ENCODE results near the gene SLAMF9. TPM values are rescaled to one million over a fixed set of nuclear protein-coding genes. Genes with fewer than 3 reads are reported as not detected.

SLAMF9 gene
- polyA plus RNA-seq, 2 donors: 0.05 to 0.14 TPM

DNA sequence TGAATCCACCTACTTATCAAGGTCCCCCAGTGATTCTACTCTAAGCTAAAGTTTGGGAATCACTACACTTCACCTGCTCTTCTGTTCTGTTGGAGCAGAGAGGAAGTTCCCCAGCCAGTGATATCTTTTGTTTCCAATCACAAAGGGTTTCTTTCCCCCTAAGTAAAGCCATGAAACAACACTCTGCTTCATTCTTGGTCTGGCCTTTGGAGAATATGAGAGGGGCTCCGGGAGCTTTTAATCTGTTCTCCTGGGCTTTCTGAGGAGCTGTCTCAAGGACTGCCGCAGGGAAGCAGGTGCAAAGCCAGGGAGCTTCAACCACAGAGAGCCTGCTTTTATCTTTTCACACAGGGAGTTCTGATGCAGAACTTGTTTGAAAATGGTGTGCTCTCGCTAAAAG is 10.1 kb upstream of the SLAMF9 start:
- H3K27ac ChIP-seq (ENCODE audit: low read depth in 2 of 2, low read length in 1 of 2): no peak overlapping the region
- 43 to 55% methylated on average over 3 of the region's 3 CpGs for WGBS, 2 donors
- H3K4me1 ChIP-seq (ENCODE audit: control insufficient read depth in 2 of 2, insufficient read depth in 2 of 2, low read length in 1 of 2): peaks cover 0 to 2% of the 10 kb centered on the region in 2 donors
- no peak overlapping the region for H3K4me3 ChIP-seq (ENCODE audit: low read depth in 1 of 2, low read length in 2 of 2)
- no peaks in the 10 kb centered on the region for H3K27me3 ChIP-seq (ENCODE audit: control insufficient read depth in 1 of 2, insufficient read depth in 2 of 2, low read length in 2 of 2)
- H3K9me3 ChIP-seq (ENCODE audit: control insufficient read depth in 2 of 2, insufficient read depth in 1 of 2, low read depth in 1 of 2, low read length in 1 of 2): no peaks in the 10 kb centered on the region
- H3K36me3 ChIP-seq (ENCODE audit: control insufficient read depth in 2 of 2, insufficient read depth in 2 of 2, low read length in 1 of 2): no peaks in the 10 kb centered on the region

DNA sequence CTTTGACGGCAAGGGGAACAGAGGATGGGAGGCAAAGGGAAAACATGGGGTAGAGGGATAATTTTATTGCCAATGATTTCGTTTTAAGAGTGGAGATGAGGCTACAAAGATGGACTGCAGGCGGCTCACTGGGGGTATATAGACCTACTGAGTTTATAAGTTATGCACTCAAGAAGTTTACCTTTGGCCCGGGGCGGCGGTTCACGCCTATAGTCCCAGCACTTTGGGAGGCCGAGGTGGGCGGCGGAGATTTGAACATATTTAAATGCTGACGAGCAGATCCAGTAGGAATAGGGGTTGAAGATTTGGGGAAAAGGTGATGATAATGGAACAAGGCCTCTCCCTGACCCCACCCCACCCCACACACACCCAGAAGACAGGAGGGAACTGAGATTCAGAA is 8.1 kb upstream of the SLAMF9 start:
- Histone ChIP-seq H3K4me1 (ENCODE audit: control insufficient read depth in 2 of 2, insufficient read depth in 2 of 2, low read length in 1 of 2) (peaks cover 0 to 4% of the 10 kb centered on the region in 2 donors), H3K36me3 (ENCODE audit: control insufficient read depth in 2 of 2, insufficient read depth in 2 of 2, low read length in 1 of 2) (no peaks in the 10 kb centered on the region), H3K27me3 (ENCODE audit: control insufficient read depth in 1 of 2, insufficient read depth in 2 of 2, low read length in 2 of 2) (no peaks in the 10 kb centered on the region), H3K4me3 (ENCODE audit: low read depth in 1 of 2, low read length in 2 of 2) (peak overlapping the region; percentile 3 to 35), H3K27ac (ENCODE audit: low read depth in 2 of 2, low read length in 1 of 2) (peak overlapping the region; percentile 62 to 90), H3K9me3 (ENCODE audit: control insufficient read depth in 2 of 2, insufficient read depth in 1 of 2, low read depth in 1 of 2, low read length in 1 of 2) (no peaks in the 10 kb centered on the region)
- WGBS, 2 donors: 86 to 90% methylated on average over 11 of the region's 11 CpGs

DNA sequence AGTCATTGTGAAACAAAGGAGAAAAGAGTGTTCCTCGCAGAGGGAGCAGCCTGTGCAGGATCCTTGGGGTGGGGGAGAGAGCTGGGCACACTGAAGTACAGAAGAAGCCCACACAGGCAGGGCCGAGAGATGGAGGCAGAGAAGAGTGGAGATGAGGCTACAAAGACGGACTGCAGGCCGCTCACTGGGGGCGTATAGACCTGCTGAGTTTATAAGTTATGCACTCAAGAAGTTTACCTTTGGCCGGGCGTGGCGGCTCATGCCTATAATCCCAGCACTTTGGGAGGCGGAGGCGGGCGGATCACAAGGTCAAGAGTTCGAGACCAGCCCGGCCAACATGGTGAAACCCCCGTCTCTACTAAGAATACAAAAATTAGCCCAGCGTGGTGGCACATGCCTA is 7.6 kb upstream of the SLAMF9 start:
- Histone ChIP-seq H3K4me1 (ENCODE audit: control insufficient read depth in 2 of 2, insufficient read depth in 2 of 2, low read length in 1 of 2) (peaks cover 0 to 4% of the 10 kb centered on the region in 2 donors), H3K27ac (ENCODE audit: low read depth in 2 of 2, low read length in 1 of 2) (peak overlapping the region; percentile 62 to 90)
- 49 to 52% methylated on average over 15 of the region's 15 CpGs for WGBS, 2 donors

DNA sequence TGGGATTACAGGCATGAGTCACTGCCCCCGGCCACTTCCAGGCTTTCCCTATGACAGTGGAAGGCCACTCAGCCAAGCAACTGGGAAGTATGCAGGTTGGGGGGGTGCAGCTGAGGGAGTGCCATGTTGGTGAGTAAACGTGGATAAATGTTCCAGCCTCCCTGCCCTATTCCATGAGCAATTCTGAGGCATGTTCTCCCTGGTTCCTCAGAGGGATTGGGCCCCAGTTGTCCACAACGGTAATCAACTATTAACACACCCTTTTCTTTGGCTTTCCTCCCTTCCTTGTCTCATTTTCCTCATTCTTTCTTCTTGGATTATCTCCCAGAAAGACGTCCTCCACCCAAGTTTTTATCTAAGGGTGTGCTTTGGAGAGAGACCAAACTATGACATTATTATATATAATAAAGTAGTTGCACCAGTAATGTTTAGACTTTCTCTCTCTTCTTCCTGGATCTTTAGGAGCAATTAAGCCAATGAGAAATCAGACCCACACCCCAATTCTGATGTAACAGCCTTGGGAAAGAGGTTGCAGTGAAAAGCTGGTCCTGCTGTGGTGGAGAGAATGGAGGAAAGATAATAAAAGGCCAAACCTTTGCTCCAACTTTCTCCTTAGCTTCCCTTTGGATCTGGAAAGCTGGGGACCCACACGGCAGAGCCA is 6.8 kb upstream of the SLAMF9 start:
- Histone ChIP-seq H3K4me3 (ENCODE audit: low read depth in 1 of 2, low read length in 2 of 2) (peak overlapping the region in 1 of 2 donors; percentile 35), H3K27ac (ENCODE audit: low read depth in 2 of 2, low read length in 1 of 2) (peak overlapping the region; percentile 62 to 90), H3K36me3 (ENCODE audit: control insufficient read depth in 2 of 2, insufficient read depth in 2 of 2, low read length in 1 of 2) (no peaks in the 10 kb centered on the region), H3K9me3 (ENCODE audit: control insufficient read depth in 2 of 2, insufficient read depth in 1 of 2, low read depth in 1 of 2, low read length in 1 of 2) (no peaks in the 10 kb centered on the region), H3K4me1 (ENCODE audit: control insufficient read depth in 2 of 2, insufficient read depth in 2 of 2, low read length in 1 of 2) (peaks cover 0 to 4% of the 10 kb centered on the region in 2 donors), H3K27me3 (ENCODE audit: control insufficient read depth in 1 of 2, insufficient read depth in 2 of 2, low read length in 2 of 2) (no peaks in the 10 kb centered on the region)
- 26 to 30% methylated on average over 5 of the region's 5 CpGs for WGBS, 2 donors

More for the DNA sequence above, 7.6 kb upstream of the SLAMF9 start:
- H3K27me3 ChIP-seq (ENCODE audit: control insufficient read depth in 1 of 2, insufficient read depth in 2 of 2, low read length in 2 of 2): no peaks in the 10 kb centered on the region
- no peaks in the 10 kb centered on the region for H3K36me3 ChIP-seq (ENCODE audit: control insufficient read depth in 2 of 2, insufficient read depth in 2 of 2, low read length in 1 of 2)
- peak overlapping the region; percentile 3 to 35 for H3K4me3 ChIP-seq (ENCODE audit: low read depth in 1 of 2, low read length in 2 of 2)
- H3K9me3 ChIP-seq (ENCODE audit: control insufficient read depth in 2 of 2, insufficient read depth in 1 of 2, low read depth in 1 of 2, low read length in 1 of 2): no peaks in the 10 kb centered on the region

DNA sequence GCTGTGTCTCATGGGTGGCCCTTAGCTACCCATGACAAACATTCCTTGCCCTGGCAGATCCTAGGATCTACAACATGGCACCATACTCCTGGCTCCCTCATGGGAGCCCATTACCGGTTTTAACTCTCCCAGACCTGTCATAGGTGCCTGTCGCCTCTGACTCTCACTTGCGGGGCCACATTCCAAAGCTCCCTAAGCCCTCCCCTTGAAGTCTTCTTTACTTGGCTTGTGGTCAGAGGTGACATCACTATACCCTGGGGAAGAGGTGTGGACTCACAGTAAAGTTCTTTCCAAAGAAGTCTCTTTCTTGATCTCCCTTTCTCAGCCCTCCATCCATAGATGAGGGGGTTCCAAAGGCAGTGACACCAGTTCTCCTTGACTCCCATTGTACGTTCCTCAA is 5.4 kb upstream of the SLAMF9 start:
- Histone ChIP-seq H3K4me3 (ENCODE audit: low read depth in 1 of 2, low read length in 2 of 2) (no peak overlapping the region), H3K4me1 (ENCODE audit: control insufficient read depth in 2 of 2, insufficient read depth in 2 of 2, low read length in 1 of 2) (peaks cover 0 to 4% of the 10 kb centered on the region in 2 donors), H3K36me3 (ENCODE audit: control insufficient read depth in 2 of 2, insufficient read depth in 2 of 2, low read length in 1 of 2) (no peaks in the 10 kb centered on the region), H3K27ac (ENCODE audit: low read depth in 2 of 2, low read length in 1 of 2) (peak overlapping the region in 1 of 2 donors; percentile 74), H3K27me3 (ENCODE audit: control insufficient read depth in 1 of 2, insufficient read depth in 2 of 2, low read length in 2 of 2) (no peaks in the 10 kb centered on the region), H3K9me3 (ENCODE audit: control insufficient read depth in 2 of 2, insufficient read depth in 1 of 2, low read depth in 1 of 2, low read length in 1 of 2) (no peaks in the 10 kb centered on the region)
- 50 to 59% methylated on average over 4 of the region's 4 CpGs for WGBS, 2 donors

DNA sequence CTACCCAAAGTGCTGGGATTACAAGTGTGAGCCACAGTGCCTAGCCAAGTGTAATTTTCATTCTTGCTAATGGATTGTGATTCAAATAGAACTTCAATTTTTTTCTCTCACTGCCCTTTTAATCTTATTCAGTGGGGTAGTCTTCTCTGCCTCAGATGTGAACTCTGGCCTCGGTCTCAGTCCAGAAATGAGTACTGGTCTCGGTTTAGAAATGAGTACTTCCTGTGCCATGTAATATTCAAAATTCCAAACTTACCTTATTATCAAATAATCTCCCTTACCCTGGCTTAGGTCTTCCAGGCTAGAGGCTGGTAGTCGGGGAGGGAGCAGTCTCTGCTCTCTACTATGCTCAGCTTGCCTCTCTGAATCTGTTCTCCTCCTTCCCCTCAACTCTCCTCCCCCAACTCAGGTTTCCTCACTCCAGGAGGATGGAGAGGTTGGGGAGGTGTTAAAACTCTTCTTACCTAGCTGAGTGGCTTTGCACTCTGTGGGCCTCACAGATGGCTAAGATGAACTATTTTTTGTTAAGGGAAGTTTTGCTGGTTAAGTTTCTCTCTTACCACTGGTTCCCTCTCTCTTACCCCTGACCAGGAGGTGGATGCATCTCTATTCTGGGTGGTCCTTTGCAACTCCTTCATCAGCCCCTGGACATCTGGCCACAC is 4.8 kb upstream of the SLAMF9 start:
- WGBS, 2 donors: 63 to 72% methylated on average over 3 of the region's 3 CpGs
- Histone ChIP-seq H3K4me3 (ENCODE audit: low read depth in 1 of 2, low read length in 2 of 2) (no peak overlapping the region), H3K36me3 (ENCODE audit: control insufficient read depth in 2 of 2, insufficient read depth in 2 of 2, low read length in 1 of 2) (no peaks in the 10 kb centered on the region), H3K27ac (ENCODE audit: low read depth in 2 of 2, low read length in 1 of 2) (peak overlapping the region in 1 of 2 donors; percentile 54), H3K4me1 (ENCODE audit: control insufficient read depth in 2 of 2, insufficient read depth in 2 of 2, low read length in 1 of 2) (peaks cover 0 to 4% of the 10 kb centered on the region in 2 donors), H3K27me3 (ENCODE audit: control insufficient read depth in 1 of 2, insufficient read depth in 2 of 2, low read length in 2 of 2) (no peaks in the 10 kb centered on the region), H3K9me3 (ENCODE audit: control insufficient read depth in 2 of 2, insufficient read depth in 1 of 2, low read depth in 1 of 2, low read length in 1 of 2) (no peaks in the 10 kb centered on the region)

DNA sequence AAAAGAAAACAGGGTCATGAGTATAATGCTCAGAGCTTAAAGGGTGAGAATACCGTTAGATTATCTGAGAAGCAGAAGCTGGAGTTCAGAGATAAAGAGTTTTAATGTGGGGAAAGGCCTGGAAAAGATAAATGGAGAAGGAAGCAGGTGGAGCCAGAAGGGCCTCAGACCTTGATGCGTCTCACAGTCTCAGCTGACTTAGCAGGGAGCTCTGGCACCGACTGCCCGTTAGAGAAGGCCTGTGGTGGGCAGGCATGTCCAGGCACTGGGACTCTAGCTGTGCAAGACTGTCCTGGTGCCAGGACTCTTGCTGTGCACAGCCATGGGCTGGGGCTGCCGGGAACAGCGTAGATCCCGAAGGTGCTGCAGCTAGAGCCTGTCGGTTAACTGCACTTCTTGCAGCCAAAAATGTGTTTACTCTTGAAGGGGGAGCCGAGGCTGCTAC is 3.8 kb upstream of the SLAMF9 start:
- no peaks in the 10 kb centered on the region for H3K9me3 ChIP-seq (ENCODE audit: control insufficient read depth in 2 of 2, insufficient read depth in 1 of 2, low read depth in 1 of 2, low read length in 1 of 2)
- H3K27me3 ChIP-seq (ENCODE audit: control insufficient read depth in 1 of 2, insufficient read depth in 2 of 2, low read length in 2 of 2): no peaks in the 10 kb centered on the region
- H3K36me3 ChIP-seq (ENCODE audit: control insufficient read depth in 2 of 2, insufficient read depth in 2 of 2, low read length in 1 of 2): no peaks in the 10 kb centered on the region
- peaks cover 0 to 4% of the 10 kb centered on the region in 2 donors for H3K4me1 ChIP-seq (ENCODE audit: control insufficient read depth in 2 of 2, insufficient read depth in 2 of 2, low read length in 1 of 2)
- no peak overlapping the region for H3K4me3 ChIP-seq (ENCODE audit: low read depth in 1 of 2, low read length in 2 of 2)
- WGBS, 2 donors: 29 to 34% methylated on average over 9 of the region's 9 CpGs
- peak overlapping the region; percentile 45 to 49 for H3K27ac ChIP-seq (ENCODE audit: low read depth in 2 of 2, low read length in 1 of 2)

DNA sequence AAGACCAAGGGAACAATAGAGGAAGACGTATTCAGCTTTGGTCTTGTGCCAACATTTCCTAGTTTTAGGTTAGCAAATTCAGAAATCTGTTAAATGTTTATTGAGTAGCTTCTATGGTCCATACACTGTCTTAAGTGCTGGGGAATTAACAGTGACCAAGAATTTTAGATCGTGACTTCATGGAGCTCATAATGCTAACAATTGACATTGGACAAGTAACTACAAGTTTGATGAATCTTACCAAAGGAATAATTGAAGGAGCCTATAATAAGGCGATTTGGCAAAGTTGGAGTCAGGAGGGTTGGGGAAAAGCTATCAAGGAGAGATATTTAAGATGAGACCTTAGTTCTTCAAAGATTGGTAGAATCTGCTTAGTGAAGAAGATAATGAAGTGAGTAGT is 1.4 kb upstream of the SLAMF9 start:
- WGBS, 2 donors: 47 to 70% methylated on average over 3 of the region's 3 CpGs

DNA sequence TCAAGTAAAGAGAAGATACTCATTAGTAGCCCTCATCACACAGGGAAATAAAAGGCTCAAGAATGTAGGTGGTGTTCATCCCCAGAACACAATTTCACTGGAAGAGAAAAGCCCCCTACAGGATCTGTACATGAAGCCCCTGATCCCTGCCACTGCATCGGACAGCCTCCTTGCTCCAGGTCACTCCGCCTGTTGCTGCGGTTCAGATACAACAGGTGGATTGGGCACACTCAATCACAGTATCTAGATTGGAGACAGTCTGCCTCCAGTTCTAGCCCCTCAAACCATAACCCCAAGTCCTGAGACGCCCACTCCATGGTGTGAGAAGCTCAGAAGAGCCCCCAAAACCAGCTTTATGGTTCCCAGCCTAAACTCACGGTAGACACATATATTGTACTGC is 1.1 kb downstream of the SLAMF9 start:
- Histone ChIP-seq H3K4me1 (ENCODE audit: control insufficient read depth in 2 of 2, insufficient read depth in 2 of 2, low read length in 1 of 2) (peaks cover 0 to 5% of the 10 kb centered on the region in 2 donors), H3K36me3 (ENCODE audit: control insufficient read depth in 2 of 2, insufficient read depth in 2 of 2, low read length in 1 of 2) (no peaks in the 10 kb centered on the region), H3K27ac (ENCODE audit: low read depth in 2 of 2, low read length in 1 of 2) (no peak overlapping the region), H3K9me3 (ENCODE audit: control insufficient read depth in 2 of 2, insufficient read depth in 1 of 2, low read depth in 1 of 2, low read length in 1 of 2) (no peaks in the 10 kb centered on the region), H3K27me3 (ENCODE audit: control insufficient read depth in 1 of 2, insufficient read depth in 2 of 2, low read length in 2 of 2) (no peaks in the 10 kb centered on the region), H3K4me3 (ENCODE audit: low read depth in 1 of 2, low read length in 2 of 2) (no peak overlapping the region)
- WGBS, 2 donors: 85 to 89% methylated on average over 5 of the region's 5 CpGs

More for the DNA sequence above, 1.4 kb upstream of the SLAMF9 start:
- Histone ChIP-seq H3K36me3 (ENCODE audit: control insufficient read depth in 2 of 2, insufficient read depth in 2 of 2, low read length in 1 of 2) (no peaks in the 10 kb centered on the region), H3K9me3 (ENCODE audit: control insufficient read depth in 2 of 2, insufficient read depth in 1 of 2, low read depth in 1 of 2, low read length in 1 of 2) (no peaks in the 10 kb centered on the region), H3K27me3 (ENCODE audit: control insufficient read depth in 1 of 2, insufficient read depth in 2 of 2, low read length in 2 of 2) (no peaks in the 10 kb centered on the region), H3K27ac (ENCODE audit: low read depth in 2 of 2, low read length in 1 of 2) (no peak overlapping the region), H3K4me1 (ENCODE audit: control insufficient read depth in 2 of 2, insufficient read depth in 2 of 2, low read length in 1 of 2) (peaks cover 0 to 4% of the 10 kb centered on the region in 2 donors), H3K4me3 (ENCODE audit: low read depth in 1 of 2, low read length in 2 of 2) (no peak overlapping the region)

Data from esophagus (tissue), 2 donors.